Left renal cortex interstitium (tissue), 4 donors: Measurements from ENCODE around the gene ANKRD6. TPM values are rescaled to one million over a fixed set of nuclear protein-coding genes. Genes with fewer than 3 reads are reported as not detected.
A peak's percentile ranks its signal among the peaks of the same experiment; 100 is the strongest.

Experiments used
- DNase-seq, 4 donors: peaks; one replicate each; pipeline ENCODE4 v3.0.0-alpha.2; 2013; ENCODE audit warnings: low read depth in 4 of 4, low spot score in 2 of 4, missing footprints in 1 of 4
- polyA plus RNA-seq, 4 donors: library from polyadenylated mRNA; unstranded; fragments of 120-200 nt; gene quantifications; one replicate each; pipeline ENCODE4 v1.2.1, GENCODE V29; 2013; ENCODE audit not compliant: insufficient read length in 4 of 4

ANKRD6 gene
- polyA plus RNA-seq, 4 donors: 20.3 to 45.0 (median 30.3) TPM

DNA sequence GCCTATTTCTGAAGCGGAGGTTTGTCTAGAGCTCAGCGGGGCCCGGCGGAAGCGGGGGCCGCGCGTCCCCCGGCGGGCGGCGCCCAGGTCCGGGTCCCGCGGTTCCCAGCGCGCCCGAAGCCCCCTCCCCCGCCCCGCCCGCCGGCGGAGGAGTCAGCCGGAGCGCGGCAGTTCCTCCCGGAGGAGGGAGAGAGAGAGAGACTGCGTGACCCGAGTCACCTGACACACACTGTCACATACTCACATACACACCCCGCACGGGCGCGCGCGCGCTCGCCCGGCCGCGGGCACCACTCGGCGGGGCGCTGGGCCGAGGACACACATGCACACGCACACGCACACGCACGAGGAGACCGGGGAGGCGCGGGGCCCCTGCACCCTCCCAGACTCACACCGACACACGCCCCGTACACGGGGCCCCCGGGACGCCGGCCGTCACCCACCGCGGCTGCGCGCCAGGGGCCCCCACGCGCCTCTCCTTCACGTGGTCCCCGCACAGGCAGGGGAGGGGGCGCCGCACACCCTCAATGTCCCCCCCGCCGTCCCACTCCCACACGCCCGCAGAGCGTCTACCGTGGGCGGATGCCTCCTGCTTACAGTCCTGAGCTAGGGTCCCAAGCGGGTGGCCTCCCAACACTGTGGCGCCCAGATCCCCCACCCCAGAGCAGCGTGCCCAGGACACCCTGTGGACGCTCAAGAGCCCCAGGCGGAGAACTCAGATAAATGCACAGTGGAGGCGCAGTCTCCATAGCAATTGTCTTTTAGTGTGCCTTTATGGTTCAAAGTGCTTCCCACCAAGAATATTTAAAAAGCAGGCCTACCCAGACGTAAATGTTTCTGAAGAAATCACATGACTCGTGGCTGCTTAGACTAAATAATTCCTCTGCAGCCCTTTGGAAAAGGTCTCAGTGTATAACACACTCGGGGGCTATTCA is 20.6 kb upstream of the ANKRD6 start, which contains the start of gene RRAGD:
RRAGD (minus strand) TSS at position 203 of the 935 bp plus-strand sequence. CDS start 280 bp downstream, outside the sequence.
- peak in 1 of 4 donors; percentile 63 for DNase-seq

DNA sequence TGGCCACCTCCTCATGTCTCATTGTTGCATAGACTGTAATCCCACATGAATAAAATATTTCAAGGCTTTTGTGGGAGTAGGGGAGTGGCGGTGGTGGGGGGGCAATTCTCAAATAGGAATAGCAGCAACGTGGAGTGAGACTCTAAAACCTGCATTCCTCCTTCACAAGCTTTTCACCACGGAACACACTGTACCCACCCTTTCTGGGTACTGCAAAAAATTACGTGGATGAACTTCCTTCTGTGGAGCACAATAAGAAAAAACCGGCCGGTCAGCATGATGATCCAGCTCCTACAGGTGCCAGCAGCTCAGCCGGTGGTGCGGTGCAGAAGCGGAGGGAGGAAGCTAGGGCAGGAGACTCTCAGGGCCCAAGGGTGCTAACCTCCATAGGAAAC is 19.9 kb upstream of the ANKRD6 start:
- no peak for DNase-seq

DNA sequence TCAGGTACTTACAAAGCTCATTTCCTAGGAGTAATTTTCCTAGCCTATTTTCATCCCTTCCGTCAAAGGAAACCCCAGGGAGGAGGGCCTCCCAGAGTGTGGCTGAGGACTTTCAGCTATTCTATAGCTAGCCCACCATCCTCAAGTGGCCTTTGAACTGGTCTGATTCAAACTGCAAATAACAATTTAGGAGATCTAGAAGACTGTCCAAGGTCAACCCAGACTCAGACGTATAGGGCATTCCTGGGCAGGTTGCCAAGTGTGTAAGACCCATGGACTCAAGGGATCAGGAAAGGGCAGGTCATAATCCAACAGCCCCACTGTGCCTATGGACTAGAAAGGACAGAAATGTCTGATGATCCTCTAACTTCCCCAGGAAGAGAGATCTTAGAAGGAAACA is 18.7 kb upstream of the ANKRD6 start:
- DNase-seq: no peak

DNA sequence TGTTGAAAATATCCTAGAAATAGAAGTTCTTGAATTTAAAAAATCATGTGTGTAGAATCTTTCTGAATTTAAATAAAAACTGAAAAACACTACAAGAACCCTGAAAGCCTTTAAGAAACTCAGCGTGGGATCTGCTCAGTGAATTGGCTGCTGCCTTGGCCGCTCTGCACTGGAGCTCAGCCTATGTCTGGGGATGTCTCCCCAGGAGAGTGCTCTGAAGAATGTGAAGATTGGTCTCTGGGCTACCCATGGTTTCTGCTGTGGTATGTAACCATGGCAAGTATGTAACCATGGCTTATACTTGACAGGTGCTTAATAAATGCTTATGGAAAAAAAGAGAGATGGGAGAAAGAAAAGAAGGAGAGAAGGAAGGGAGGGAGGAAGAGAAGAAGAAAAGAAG is 17.8 kb upstream of the ANKRD6 start:
- DNase-seq: no peak

- DNase-seq: no peak
These were observed 16.2 kb upstream of the ANKRD6 start for GRCh38 chr6:89416796-89417195.

- DNase-seq: no peak
These were observed 2.6 kb upstream of the ANKRD6 start for GRCh38 chr6:89430201-89430962.

- DNase-seq: no peak
These were observed 549 bp downstream of the ANKRD6 start for GRCh38 chr6:89433252-89434149.

- no peak for DNase-seq
These were observed 1.2 kb downstream of the ANKRD6 start for GRCh38 chr6:89434150-89434499.

DNA sequence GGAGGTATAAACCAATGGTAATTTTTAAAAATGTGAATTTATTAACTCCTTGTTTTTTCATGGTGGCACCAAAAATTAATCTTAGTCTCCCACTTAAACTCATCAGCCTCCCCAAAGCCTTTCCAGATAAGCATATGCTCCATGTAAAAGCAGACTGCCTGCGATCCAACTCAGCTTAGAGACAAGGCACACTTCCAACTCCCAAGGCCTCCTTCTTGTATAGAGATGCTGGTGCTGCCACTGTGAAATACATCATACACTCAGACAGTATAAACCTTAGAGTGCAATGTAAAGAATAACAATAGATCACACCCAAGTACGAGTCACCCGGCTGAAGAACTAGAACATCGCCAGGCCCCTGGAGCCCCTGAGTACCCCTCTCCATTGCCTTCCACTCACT is 2.0 kb downstream of the ANKRD6 start:
- no peak for DNase-seq

GRCh38 chr6:89436226-89436625 is 3.3 kb downstream of the ANKRD6 start:
- DNase-seq: no peak

GRCh38 chr6:89438248-89438647 is 5.3 kb downstream of the ANKRD6 start:
- no peak for DNase-seq

GRCh38 chr6:89439014-89439413 is 6.1 kb downstream of the ANKRD6 start:
- no peak for DNase-seq

DNA sequence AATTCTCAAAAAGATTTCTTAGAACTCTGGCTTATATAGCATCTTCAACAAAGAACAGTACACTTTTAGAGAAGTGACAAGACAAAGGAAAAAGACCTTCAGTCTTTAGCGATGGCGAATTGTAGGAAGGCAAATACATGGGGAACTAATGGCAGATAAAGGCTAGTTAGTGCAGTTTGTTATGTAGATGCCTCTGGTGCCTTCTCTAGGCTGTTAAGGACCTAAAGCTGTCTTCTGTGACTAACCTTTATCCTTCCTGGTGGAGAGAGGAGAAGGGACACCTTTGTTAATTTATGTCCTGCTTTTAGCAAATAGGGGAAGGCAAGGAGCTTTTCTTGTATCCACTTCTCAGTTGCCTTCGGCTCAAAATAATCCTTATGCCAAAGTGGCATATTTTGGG is 7.2 kb downstream of the ANKRD6 start:
- DNase-seq: no peak

DNA sequence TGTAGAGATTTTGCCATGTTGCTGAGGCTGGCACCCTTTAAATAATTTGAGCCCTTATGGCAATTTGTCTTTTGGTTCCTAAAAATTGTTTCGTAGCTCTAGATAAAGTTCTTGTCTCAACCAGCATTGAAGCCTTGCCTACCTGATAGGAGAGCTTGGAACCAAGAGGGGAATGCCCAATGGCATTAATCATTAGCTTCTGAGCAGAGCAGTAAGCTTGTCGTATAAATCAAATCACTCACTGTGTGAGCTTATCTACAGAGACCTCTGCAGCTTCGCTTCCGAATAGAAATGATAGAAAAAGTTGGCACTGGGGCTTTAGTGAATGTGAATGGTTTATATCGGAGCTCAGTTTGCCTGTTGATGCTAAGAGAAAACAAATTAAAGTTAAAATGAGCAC is 10.7 kb downstream of the ANKRD6 start:
- DNase-seq: no peak

DNA sequence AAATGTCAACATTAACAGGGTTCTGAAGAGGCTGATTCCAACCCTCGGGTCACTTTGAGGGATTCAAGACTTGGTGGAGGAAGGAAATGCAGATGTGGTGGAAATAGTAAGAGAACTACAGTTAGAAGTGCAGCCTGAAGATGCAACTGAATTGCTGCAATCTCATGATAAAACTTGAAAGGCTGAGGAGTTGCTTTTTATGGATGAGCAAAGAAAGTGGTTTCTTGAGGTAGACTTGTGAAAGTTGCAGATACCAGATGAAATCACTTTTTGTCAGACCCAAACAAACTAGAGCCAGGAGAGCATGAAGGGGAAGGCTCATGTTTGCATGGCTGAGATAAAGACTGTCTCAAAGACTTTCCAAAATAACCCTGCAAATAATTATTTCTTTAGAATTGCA is 16.2 kb downstream of the ANKRD6 start:
- DNase-seq: no peak

GRCh38 chr6:89452281-89452680 is 19.3 kb downstream of the ANKRD6 start:
- no peak for DNase-seq

DNA sequence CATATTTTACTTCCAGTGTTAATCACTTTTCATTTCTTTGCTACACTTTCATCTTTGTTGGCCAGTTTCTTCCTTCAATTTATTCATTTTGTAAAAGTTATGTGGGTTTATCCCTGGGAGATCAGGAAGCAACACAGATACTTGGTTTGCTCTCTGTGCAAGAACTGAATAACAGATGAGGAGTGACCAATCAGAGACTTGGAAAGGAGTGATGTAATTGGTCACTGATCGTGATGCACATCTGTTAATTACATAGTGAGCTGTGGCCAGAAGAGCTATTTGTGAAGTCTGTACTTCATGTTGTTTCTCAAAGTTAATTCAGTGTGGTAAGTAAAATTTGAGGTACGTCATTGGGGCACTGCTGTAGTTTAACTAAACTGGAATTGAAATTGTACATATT is 21.3 kb downstream of the ANKRD6 start:
- no peak for DNase-seq

GRCh38 chr6:89458704-89459103 is 25.8 kb downstream of the ANKRD6 start:
- DNase-seq: no peak

GRCh38 chr6:89459501-89459900 is 26.5 kb downstream of the ANKRD6 start:
- no peak for DNase-seq

GRCh38 chr6:89460713-89461112 is 27.8 kb downstream of the ANKRD6 start:
- no peak for DNase-seq

GRCh38 chr6:89462503-89462902 is 29.6 kb downstream of the ANKRD6 start:
- DNase-seq: no peak
